HepG2 (cell line): Measurements from ENCODE around the gene FGF9. TPM values are rescaled to one million over a fixed set of nuclear protein-coding genes. Genes with fewer than 3 reads are reported as not detected.

Experiments used
- AKAP8 ChIP-seq: sonication (generic); formaldehyde crosslinking; IDR thresholded peaks from 2 replicates; pipeline ENCODE4 v1.5.1; 2020; ENCODE audit warnings: mild to moderate bottlenecking, missing genetic modification reagents
- FOXC1 ChIP-seq: sonication (generic); formaldehyde crosslinking; IDR thresholded peaks from 2 replicates; pipeline ENCODE4 v1.8.0; 2022; ENCODE audit warnings: mild to moderate bottlenecking, missing genetic modification reagents, borderline replicate concordance
- HMGXB4 ChIP-seq, 2 experiments: sonication (generic) in 1 of 2; formaldehyde crosslinking in 1 of 2; IDR thresholded peaks; 2 replicates each; pipeline versions ENCODE4 v1.4.0 to v1.6.1; 2018 to 2020; ENCODE audit warnings: missing genetic modification reagents in 2 of 2, borderline replicate concordance in 1 of 2, low read depth in 1 of 2, mild to moderate bottlenecking in 1 of 2, missing biosample characterization in 1 of 2
- HNRNPK ChIP-seq: fragments of 200-400 bp; formaldehyde crosslinking; IDR thresholded peaks from 2 replicates; pipeline ENCODE4 v1.6.1; 2018; ENCODE audit warnings: low read length, low read depth, moderate library complexity, mild to moderate bottlenecking; ENCODE audit not compliant: poor library complexity, severe bottlenecking
- HNRNPL ChIP-seq: fragments of 200-400 bp; formaldehyde crosslinking; IDR thresholded peaks from 2 replicates; pipeline ENCODE4 v1.6.1; 2017; ENCODE audit warnings: mild to moderate bottlenecking, low read depth, low read length
- JUN ChIP-seq: sonication (generic); formaldehyde crosslinking; IDR thresholded peaks from 2 replicates; pipeline ENCODE4 v1.4.0; 2020; ENCODE audit warnings: mild to moderate bottlenecking, missing genetic modification reagents
- KMT2B ChIP-seq: IDR thresholded peaks from 2 replicates; pipeline ENCODE4 v1.6.1; 2016; ENCODE audit warnings: missing genetic modification reagents, missing compliant biosample characterization
- NFKBIZ ChIP-seq: IDR thresholded peaks from 2 replicates; pipeline ENCODE4 v1.6.1; 2018; ENCODE audit warnings: missing genetic modification reagents, missing compliant biosample characterization
- PHF8 ChIP-seq: sonication (generic); formaldehyde crosslinking; IDR thresholded peaks from 2 replicates; pipeline ENCODE4 v1.5.0; 2020; ENCODE audit warnings: missing genetic modification reagents
- SMAD1 ChIP-seq: sonication (generic); formaldehyde crosslinking; IDR thresholded peaks from 2 replicates; pipeline ENCODE4 v1.4.0; 2020; ENCODE audit warnings: missing genetic modification reagents, low read depth, mild to moderate bottlenecking, borderline replicate concordance
- TAF1 ChIP-seq: sonication (generic); formaldehyde crosslinking; IDR thresholded peaks from 2 replicates; pipeline ENCODE4 v1.4.0; 2020; ENCODE audit warnings: missing genetic modification reagents
- TMF1 ChIP-seq: sonication (generic); formaldehyde crosslinking; IDR thresholded peaks from 2 replicates; pipeline ENCODE4 v1.8.1; 2022; ENCODE audit warnings: low read depth, missing genetic modification reagents
- ZFP82 ChIP-seq: sonication (generic); formaldehyde crosslinking; IDR thresholded peaks from 2 replicates; pipeline ENCODE4 v1.5.1; 2020; ENCODE audit warnings: mild to moderate bottlenecking, missing genetic modification reagents, borderline replicate concordance
- ZKSCAN5 ChIP-seq: sonication (generic); formaldehyde crosslinking; IDR thresholded peaks from 2 replicates; pipeline ENCODE4 v1.5.1; 2020; ENCODE audit warnings: mild to moderate bottlenecking, missing genetic modification reagents
- ZKSCAN8 ChIP-seq: IDR thresholded peaks from 2 replicates; pipeline ENCODE4 v1.6.1; 2016; ENCODE audit warnings: borderline replicate concordance, missing genetic modification reagents, missing compliant biosample characterization
- ZNF333 ChIP-seq: sonication (generic); formaldehyde crosslinking; IDR thresholded peaks from 2 replicates; pipeline ENCODE4 v1.4.0; 2020; ENCODE audit warnings: mild to moderate bottlenecking, missing genetic modification reagents, borderline replicate concordance
- ZNF354B ChIP-seq: sonication (generic); formaldehyde crosslinking; IDR thresholded peaks from 2 replicates; pipeline ENCODE4 v1.8.0; 2022; ENCODE audit warnings: mild to moderate bottlenecking, missing genetic modification reagents
- ZNF570 ChIP-seq: sonication (generic); formaldehyde crosslinking; IDR thresholded peaks from 2 replicates; pipeline ENCODE4 v1.4.0; 2020; ENCODE audit warnings: mild to moderate bottlenecking, missing genetic modification reagents, borderline replicate concordance
- ZSCAN22 ChIP-seq: sonication (generic); formaldehyde crosslinking; IDR thresholded peaks from 2 replicates; pipeline ENCODE4 v1.4.0; 2020; ENCODE audit warnings: mild to moderate bottlenecking, missing genetic modification reagents
- polyA plus RNA-seq, 8 experiments: library from polyadenylated mRNA; depleted of rRNA in 3 of 8; stranded (reverse) in 7 of 8; unstranded in 1 of 8; fragments of >200 nt; fragmentation: Illumina TruSeq in 4 of 8; extraction: Trizol in 4 of 8; gene quantifications; 2 replicates each; pipeline versions ENCODE4 v1.2.1 to v1.2.3, GENCODE V29; 2011 to 2016; ENCODE audit warnings: low read depth in 4 of 8, missing spikeins in 1 of 8, mixed read lengths in 1 of 8; ENCODE audit not compliant: insufficient read depth in 1 of 8
- total RNA-seq, 5 experiments: library from RNA; depleted of rRNA; stranded (reverse); fragments of >200 nt; fragmentation: Illumina TruSeq; extraction: Trizol; gene quantifications; 2 replicates each; pipeline ENCODE4 v1.2.3, GENCODE V29; 2016; ENCODE audit warnings: low read depth in 1 of 5
- TF ChIP-seq, protein P1 (sequence below): sonication (generic); formaldehyde crosslinking; IDR thresholded peaks from 2 replicates; pipeline ENCODE4 v1.4.0; 2020; ENCODE audit warnings: missing genetic modification reagents, borderline replicate concordance
- TF ChIP-seq, protein P2 (sequence below): sonication (generic); formaldehyde crosslinking; IDR thresholded peaks from 2 replicates; pipeline ENCODE4 v1.5.0; 2020; ENCODE audit warnings: missing genetic modification reagents
- TF ChIP-seq, protein P3 (sequence below): IDR thresholded peaks from 2 replicates; pipeline ENCODE4 v1.6.1; 2016; ENCODE audit warnings: missing biosample characterization, missing genetic modification reagents, low read depth

The FGF9 gene
- total and polyA plus RNA-seq, 2 of the 13 experiments (the other 11 are each of a cell fraction or from before 2014, with no cell fraction given): not detected

DNA sequence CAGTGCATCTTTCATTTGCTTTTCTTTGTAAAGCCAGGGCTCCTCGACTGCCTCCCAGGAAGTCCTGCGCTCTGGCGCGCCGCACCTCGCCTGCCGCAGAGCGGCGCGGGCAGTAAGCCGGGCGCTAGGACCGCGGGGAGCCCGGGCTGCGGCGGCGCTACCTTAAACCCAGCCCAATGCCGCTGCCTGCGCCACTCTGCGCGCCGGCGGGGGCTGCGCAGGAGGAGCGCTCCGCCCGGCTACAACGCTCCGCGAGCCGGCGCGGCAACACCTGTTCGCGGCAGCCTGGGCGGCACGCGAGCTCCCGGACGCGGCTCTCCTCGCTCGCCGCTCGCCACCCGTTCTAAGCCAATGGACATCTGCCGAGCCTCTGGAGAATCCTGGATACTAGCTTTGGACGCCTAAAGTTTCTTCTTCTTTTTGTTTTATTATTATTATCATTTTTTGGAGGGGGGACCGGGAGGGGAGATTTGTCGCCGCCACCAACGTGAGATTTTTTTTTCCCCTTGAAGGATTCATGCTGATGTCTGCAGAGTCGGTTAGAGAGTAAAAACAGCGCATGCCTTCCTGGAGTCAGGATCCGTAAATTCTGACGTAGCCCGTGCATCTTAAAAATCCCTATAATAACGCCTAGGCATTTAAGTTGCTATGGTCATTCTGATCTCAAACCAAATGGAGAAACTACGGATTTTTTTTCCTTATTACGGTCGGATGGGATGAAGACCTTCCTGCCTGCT, at the start of gene FGF9 (continued):
- no peak for TF ChIP-seq SMAD1
- TF ChIP-seq ZKSCAN5 (CRISPR knock-in tag): no peak
- no peak for TF ChIP-seq ZSCAN22
- no peak for TF ChIP-seq FOXC1 (CRISPR knock-in tag)
- no peak for TF ChIP-seq KMT2B
- TF ChIP-seq, protein P1, sequence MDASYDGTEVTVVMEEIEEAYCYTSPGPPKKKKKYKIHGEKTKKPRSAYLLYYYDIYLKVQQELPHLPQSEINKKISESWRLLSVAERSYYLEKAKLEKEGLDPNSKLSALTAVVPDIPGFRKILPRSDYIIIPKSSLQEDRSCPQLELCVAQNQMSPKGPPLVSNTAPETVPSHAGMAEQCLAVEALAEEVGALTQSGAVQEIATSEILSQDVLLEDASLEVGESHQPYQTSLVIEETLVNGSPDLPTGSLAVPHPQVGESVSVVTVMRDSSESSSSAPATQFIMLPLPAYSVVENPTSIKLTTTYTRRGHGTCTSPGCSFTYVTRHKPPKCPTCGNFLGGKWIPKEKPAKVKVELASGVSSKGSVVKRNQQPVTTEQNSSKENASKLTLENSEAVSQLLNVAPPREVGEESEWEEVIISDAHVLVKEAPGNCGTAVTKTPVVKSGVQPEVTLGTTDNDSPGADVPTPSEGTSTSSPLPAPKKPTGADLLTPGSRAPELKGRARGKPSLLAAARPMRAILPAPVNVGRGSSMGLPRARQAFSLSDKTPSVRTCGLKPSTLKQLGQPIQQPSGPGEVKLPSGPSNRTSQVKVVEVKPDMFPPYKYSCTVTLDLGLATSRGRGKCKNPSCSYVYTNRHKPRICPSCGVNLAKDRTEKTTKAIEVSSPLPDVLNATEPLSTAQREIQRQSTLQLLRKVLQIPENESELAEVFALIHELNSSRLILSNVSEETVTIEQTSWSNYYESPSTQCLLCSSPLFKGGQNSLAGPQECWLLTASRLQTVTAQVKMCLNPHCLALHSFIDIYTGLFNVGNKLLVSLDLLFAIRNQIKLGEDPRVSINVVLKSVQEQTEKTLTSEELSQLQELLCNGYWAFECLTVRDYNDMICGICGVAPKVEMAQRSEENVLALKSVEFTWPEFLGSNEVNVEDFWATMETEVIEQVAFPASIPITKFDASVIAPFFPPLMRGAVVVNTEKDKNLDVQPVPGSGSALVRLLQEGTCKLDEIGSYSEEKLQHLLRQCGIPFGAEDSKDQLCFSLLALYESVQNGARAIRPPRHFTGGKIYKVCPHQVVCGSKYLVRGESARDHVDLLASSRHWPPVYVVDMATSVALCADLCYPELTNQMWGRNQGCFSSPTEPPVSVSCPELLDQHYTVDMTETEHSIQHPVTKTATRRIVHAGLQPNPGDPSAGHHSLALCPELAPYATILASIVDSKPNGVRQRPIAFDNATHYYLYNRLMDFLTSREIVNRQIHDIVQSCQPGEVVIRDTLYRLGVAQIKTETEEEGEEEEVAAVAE: no peak
- TF ChIP-seq HNRNPL: no peak
- 0 out of 2 replicates have a peak, but pooled peaks have one; percentile 47 for TF ChIP-seq NFKBIZ (CRISPR knock-in tag)
- no peak for TF ChIP-seq ZNF570 (CRISPR knock-in tag)
- TF ChIP-seq JUN (CRISPR knock-in tag): no peak
- TF ChIP-seq HNRNPK: no peak
- no peak for TF ChIP-seq AKAP8 (CRISPR knock-in tag)
- TF ChIP-seq, protein P2, sequence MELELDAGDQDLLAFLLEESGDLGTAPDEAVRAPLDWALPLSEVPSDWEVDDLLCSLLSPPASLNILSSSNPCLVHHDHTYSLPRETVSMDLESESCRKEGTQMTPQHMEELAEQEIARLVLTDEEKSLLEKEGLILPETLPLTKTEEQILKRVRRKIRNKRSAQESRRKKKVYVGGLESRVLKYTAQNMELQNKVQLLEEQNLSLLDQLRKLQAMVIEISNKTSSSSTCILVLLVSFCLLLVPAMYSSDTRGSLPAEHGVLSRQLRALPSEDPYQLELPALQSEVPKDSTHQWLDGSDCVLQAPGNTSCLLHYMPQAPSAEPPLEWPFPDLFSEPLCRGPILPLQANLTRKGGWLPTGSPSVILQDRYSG: no peak
- no peak for TF ChIP-seq TAF1 (CRISPR knock-in tag)
- no peak for TF ChIP-seq TMF1 (CRISPR knock-in tag)
- no peak for TF ChIP-seq ZKSCAN8 (CRISPR knock-in tag)
- no peak for TF ChIP-seq PHF8
- TF ChIP-seq ZNF333 (CRISPR knock-in tag): no peak
- TF ChIP-seq HMGXB4 (CRISPR knock-in tag; IDR thresholded peaks at IDR 0.05; ENCODE audit: borderline replicate concordance in 1 of 2, low read depth in 1 of 2): no peak
- TF ChIP-seq, protein P3, sequence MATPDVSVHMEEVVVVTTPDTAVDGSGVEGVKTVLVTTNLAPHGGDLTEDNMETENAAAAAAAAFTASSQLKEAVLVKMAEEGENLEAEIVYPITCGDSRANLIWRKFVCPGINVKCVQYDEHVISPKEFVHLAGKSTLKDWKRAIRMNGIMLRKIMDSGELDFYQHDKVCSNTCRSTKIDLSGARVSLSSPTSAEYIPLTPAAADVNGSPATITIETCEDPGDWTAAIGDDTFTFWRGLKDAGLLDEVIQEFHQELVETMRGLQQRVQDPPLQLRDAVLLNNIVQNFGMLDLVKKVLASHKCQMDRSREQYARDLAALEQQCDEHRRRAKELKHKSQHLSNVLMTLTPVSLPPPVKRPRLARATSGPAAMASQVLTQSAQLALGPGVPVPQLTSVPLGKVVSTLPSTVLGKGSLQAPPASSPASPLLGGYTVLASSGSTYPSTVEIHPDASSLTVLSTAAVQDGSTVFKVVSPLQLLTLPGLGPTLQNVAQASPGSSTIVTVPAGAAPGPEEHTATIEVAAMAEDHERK: no peak
- no peak for TF ChIP-seq ZFP82
- no peak for TF ChIP-seq ZNF354B (CRISPR knock-in tag)
